ENCODE data around the gene C1S.

GRCh38 chr12:7035463-7035862 lies 25.1 kb upstream of the C1S start:
- no peak for TF ChIP-seq CTCF (conservative IDR thresholded peaks at IDR 0.05)
- TF ChIP-seq EZH2 (IDR thresholded peaks at IDR 0.05; ENCODE audit: low read depth), result no peak
